SK-N-DZ (cell line): ENCODE data around the gene CCDC51.

Source experiments
- DNase-seq: peaks from one replicate; pipeline ENCODE4 v3.0.0-alpha.2; 2015; ENCODE audit warnings: low spot score

CCDC51 gene

GRCh38 chr3:48419597-48419996 is 20.3 kb downstream of the CCDC51 start:
- no peak for DNase-seq

- DNase-seq = no peak
Measured at GRCh38 chr3:48419149-48419548, 20.8 kb downstream of the CCDC51 start.

DNA sequence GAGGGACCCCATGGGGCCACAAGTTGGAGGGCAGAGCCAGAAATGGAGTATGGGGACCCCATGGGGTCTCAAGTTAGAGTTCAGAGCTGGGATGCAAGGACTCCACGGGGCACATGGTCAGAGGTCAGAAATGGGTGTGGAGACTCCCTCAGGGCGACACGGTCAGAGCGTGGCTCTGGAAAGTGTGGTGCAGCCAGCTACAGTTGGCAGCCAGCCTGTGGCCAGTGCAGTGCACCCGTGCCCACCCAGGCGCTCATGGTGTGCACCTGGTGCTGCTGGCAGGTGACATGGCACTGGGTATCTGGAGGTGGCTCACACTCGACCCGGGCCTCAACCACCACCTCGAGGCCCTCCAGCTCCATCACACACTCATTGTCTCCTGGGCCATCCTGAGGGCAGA is 21.3 kb downstream of the CCDC51 start:
- DNase-seq = no peak

GRCh38 chr3:48418140-48418539 is 21.8 kb downstream of the CCDC51 start:
- DNase-seq = no peak

DNA sequence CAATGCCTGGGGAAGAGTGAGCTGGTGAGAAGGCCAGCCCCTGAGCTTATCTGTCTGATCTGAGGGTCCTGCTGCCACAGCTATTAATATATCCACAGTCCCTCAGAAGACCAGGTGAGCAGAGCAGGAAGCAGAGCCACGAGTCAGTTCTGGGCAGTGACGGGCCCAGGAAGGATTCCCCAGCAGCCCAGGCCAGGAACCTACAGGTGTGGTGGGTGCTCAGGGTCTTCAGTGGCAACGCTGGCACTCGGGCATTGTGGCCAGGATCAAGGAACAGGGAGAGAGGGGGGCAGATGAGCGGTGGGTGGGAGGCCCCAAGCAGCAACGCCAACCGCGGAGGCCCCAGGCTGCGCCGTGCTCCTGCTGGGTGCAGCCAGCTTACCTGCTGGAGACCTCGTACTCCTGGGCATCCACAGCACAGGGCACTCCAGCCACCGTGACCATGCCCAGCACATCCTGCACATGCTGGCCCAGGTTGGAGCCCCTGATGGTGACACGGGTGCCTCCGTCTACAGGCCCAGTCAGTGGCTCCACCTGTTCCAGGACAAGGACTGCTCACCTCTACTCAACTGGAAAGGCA is 22.3 kb downstream of the CCDC51 start:
- no peak for DNase-seq

GRCh38 chr3:48416546-48416945 is 23.4 kb downstream of the CCDC51 start:
- DNase-seq = no peak

DNA sequence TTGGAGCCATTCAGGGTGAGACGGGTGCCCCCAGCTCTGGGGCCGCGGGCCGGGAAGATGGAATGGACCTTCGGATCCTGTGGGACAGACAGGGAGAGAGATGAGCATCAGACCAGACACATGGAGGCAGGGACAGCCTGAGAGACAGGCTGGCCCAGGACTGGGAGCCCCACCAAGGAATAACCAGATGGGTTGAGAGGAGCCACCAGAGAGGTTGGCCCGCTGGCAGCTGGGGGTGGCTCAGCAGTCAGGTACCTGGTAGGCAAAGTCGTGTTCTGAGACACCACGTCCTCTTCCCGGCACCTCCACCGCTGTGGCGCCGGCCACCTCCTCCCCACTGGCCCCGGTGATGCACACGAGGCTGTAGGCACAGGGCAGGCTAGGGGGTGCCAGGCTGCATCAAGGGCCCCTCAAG is 23.8 kb downstream of the CCDC51 start:
- DNase-seq = no peak

GRCh38 chr3:48415251-48415953 is 24.5 kb downstream of the CCDC51 start:
- DNase-seq = no peak

GRCh38 chr3:48414376-48415250 is 25.3 kb downstream of the CCDC51 start:
- no peak for DNase-seq

DNA sequence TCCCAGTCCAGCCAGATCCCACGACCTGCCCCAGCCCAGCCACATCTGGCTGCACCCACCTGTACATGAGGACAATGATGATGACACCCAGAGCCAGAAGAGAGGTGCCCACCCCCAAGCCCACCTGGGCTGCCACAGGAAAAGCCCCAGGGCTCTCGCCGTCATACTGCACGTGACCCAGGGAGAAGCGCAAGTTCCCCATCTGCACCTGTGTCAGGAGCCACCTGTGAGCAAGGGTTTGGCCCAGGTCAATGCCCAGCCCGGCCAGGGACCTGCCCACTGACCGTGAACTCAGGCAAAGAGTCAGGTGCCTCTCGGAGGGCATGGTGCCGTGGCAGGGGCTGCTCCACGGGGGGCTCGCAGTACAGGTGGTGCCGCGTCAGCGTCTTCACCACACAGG is 26.3 kb downstream of the CCDC51 start:
- DNase-seq = no peak

DNA sequence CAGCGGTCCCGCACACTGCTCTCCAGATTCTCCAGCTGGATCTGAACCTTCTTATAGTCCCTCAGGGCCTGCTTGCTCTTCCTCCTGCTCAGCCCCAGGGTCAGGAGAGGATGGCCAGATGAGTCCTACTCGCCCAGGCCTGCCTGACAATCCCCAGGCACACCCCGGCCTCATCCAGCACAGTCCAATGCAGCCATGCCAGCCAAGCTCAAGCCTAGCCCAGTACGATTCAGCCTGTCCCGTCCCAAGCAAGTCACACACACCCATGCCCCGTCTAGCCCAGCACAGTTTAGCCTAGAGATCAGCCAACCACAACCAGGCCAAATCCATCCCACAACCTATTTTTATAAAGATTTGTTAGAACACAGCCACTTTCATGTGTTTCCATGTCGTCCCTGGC is 26.8 kb downstream of the CCDC51 start:
- no peak for DNase-seq

- DNase-seq = no peak
Measured at GRCh38 chr3:48412375-48413001, 27.4 kb downstream of the CCDC51 start.

GRCh38 chr3:48411606-48412374 is 28.1 kb downstream of the CCDC51 start:
- DNase-seq = no peak

GRCh38 chr3:48411041-48411588 is 28.8 kb downstream of the CCDC51 start:
- DNase-seq = no peak

DNA sequence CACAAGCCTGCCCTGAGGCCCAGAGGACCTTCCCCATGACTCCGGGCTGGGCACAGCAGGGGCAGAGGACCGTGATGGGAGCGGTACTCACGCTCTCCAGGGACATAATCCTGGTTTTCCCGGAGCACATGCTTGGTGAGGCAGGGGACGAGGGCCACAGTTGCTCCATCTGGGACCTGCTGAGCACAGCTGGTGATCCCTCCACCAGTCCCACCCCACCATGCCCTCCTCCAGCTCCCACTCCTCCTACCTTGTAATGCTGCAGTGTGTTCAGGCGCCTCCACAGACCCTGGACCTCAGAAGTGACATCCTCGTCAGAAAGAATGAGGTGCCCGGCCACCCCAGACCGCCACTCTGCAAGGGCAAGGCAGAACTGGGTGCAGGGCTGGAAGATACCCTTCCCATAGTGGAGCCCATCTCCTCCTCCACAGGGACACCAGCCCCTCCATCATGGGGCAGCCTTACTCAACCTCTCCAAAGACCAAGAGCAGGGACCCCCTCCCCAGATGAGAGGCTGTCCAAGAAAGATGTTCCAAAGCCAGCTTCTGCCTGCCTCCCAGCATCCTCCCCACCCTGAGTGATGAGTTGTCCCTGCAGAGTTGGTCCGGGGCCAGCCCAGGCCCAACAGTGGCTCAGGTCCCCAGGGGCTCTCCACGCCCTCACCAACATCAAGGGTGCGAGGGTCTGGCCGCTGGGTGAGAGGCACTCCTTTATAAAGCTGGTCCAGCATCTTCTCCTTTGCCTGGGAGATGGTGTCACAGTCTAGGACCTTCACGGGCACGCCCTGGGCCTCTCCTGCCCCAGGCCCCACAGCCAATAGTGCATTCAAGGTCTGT is 29.5 kb downstream of the CCDC51 start:
- DNase-seq = no peak

DNA sequence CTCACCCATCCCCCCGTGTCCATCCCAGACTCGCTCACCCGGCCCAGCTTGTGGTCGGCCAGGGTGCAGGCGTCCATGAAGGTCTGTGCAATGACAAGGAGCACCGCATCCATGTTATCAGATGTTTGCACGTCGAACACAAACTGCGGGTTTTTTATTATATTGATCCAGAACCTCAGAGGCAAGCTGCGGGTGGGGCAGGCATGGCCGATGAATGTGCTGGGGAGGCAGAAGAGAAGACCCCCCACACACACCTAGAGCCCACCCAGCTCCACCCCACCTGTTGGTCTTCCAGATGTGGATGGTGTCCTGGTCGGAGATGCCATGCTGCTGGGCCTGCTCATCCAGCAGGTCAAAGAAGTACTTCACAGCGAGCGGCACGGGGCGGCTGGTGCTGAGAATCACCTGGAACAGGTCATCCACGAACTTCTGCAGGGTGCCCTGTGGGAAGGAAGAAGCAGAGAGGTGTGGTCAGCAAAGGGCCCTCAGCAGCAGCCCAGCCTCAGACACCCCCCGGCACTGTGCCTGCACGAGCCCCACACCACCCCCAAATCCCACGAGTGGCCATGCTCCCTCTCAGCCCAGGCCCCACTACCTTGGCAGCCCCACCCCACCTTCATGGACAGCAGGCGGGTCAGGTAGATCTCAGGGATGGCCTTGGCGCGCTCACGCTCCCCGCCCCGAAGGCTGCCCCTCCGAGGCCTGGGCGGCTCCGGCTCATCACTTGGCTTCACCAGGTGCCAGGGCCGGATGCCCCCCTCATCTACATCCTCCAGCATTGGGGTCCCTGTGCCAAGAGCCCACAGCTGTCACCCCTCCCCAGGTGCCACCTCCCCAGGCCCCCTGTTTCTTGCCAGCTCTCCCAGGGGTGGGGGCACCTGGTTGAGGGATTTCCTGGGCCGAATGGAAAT is 30.4 kb downstream of the CCDC51 start:
- DNase-seq = no peak

DNA sequence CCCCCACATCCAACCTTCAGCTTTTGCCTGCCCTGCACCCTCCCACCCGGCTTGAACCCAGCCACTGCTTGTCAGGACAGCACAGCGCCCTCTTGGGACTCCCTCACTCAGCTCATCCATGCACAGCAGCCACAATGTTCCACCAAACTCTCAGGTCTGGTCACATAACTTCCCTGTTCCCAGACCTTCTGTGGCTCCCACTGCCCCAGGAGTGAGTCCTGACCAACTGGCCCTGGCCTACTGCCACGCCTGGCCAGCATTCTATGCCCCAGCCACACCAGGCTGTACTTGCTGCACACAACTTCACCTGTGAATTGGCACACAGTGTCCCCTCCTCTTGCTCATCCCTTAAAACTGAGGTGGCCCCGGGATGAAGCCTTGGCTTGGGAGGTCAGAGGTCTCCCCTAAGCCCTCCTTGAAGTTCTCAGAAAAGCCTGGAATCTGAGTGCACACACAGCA is 31.1 kb downstream of the CCDC51 start:
- no peak for DNase-seq

DNA sequence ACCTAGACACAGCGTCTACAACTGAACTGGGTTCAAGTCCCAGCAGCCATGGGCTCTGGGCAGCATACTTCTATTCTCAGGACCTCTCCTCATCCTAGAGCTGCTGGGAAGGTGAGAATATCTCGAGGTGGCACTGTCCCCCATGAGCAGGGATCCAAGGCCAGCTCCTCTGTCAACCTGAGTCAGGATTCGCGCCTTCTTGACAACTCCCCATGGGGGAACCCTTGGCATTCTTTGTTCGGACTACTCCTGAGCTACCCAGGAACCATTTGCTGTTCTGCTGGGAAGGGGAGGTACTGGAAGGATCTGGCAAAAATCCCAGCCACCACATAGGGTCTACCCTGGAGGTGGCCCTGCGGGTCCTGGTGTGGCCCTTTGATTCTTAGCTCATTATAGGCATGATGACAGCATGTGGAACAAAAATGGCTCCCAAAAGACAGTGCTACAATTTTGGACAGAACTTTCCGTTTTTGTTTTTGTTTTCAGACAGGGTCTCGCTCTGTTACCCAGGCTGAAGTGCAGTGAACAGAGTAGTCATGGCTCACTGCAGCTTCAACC is 32.3 kb downstream of the CCDC51 start:
- no peak for DNase-seq
